ENCODE measurements around the gene PJA2. TPM values are rescaled to one million over a fixed set of nuclear protein-coding genes. Genes with fewer than 3 reads are reported as not detected.
"Not testable (repeated sequence)": the region's sequence is repeated elsewhere in the genome, so short reads cannot be mapped to it uniquely, and the experiment has no call there.

The PJA2 gene
- total RNA-seq, result 70.5 TPM
- long read RNA-seq, full-length matches to known transcripts, result 173 of 194 reads
- long read RNA-seq, partial matches to known transcripts, result 11 of 194 reads
- long read RNA-seq, other reads (novel, unspliced or antisense), result 10 of 194 reads

GRCh38 chr5:109409844-109410388 is at the start of gene PJA2:
Gene PJA2, minus strand, starts transcription at chr5:109409974. Its CDS starts 26,541 bp downstream, at chr5:109383433.
- intact Hi-C loops (cut with DNase I), result no loop called here
- peak; percentile 99 for DNase-seq
- ATAC-seq (ENCODE audit: poor library complexity), result peak; percentile 95

GRCh38 chr5:109455598-109456096 is 45.9 kb upstream of the PJA2 start:
- DNase-seq (no peak), ATAC-seq (ENCODE audit: poor library complexity) (peak; percentile 85)
- intact Hi-C loops (cut with DNase I), result no loop called here

GRCh38 chr5:109454731-109455505 is 45.1 kb upstream of the PJA2 start:
- ATAC-seq (ENCODE audit: poor library complexity) (peak; percentile 88), DNase-seq (no peak)
- intact Hi-C loops (cut with DNase I), result no loop called here

- DNase-seq, result no peak
- ATAC-seq (ENCODE audit: poor library complexity), result no peak
- intact Hi-C loops (cut with DNase I), result no loop called here
These were observed 43.5 kb upstream of the PJA2 start for GRCh38 chr5:109453251-109453650.

GRCh38 chr5:109452661-109453060 is 42.9 kb upstream of the PJA2 start:
- ATAC-seq (ENCODE audit: poor library complexity) (no peak), DNase-seq (no peak)
- intact Hi-C loops (cut with DNase I), result no loop called here

- peak; percentile 42 for ATAC-seq (ENCODE audit: poor library complexity)
- DNase-seq, result no peak
These were observed 41.4 kb upstream of the PJA2 start for GRCh38 chr5:109451146-109451545.

GRCh38 chr5:109450129-109450877 is 40.5 kb upstream of the PJA2 start:
- no peak for ATAC-seq (ENCODE audit: poor library complexity)
- no peak for DNase-seq
- intact Hi-C loops (cut with DNase I), result no loop called here

More at GRCh38 chr5:109451146-109451545, 41.4 kb upstream of the PJA2 start:
- intact Hi-C loops (cut with DNase I), result no loop called here

GRCh38 chr5:109448838-109449237 is 39.1 kb upstream of the PJA2 start:
- ATAC-seq (ENCODE audit: poor library complexity) (no peak), DNase-seq (no peak)
- intact Hi-C loops (cut with DNase I), result no loop called here

GRCh38 chr5:109439590-109439989 is 29.8 kb upstream of the PJA2 start:
- DNase-seq, result no peak
- intact Hi-C loops (cut with DNase I), result no loop called here
- no peak for ATAC-seq (ENCODE audit: poor library complexity)

- DNase-seq (no peak), ATAC-seq (ENCODE audit: poor library complexity) (no peak)
- intact Hi-C loops (cut with DNase I), result no loop called here
These were observed 16.3 kb upstream of the PJA2 start for GRCh38 chr5:109426075-109426474.

- ATAC-seq (ENCODE audit: poor library complexity), result not testable (repeated sequence)
These were observed 15.7 kb upstream of the PJA2 start for GRCh38 chr5:109425521-109425920.

GRCh38 chr5:109421956-109422355 is 12.2 kb upstream of the PJA2 start:
- intact Hi-C loops (cut with DNase I), result no loop called here
- DNase-seq (no peak), ATAC-seq (ENCODE audit: poor library complexity) (no peak)

More at GRCh38 chr5:109425521-109425920, 15.7 kb upstream of the PJA2 start:
- DNase-seq; intact Hi-C loops (cut with DNase I): not testable (repeated sequence)

GRCh38 chr5:109418712-109419352 is 9.1 kb upstream of the PJA2 start:
- intact Hi-C loops (cut with DNase I), result no loop called here
- no peak for DNase-seq
- ATAC-seq (ENCODE audit: poor library complexity), result no peak

- no peak for ATAC-seq (ENCODE audit: poor library complexity)
- DNase-seq, result no peak
These were observed 7.1 kb upstream of the PJA2 start for GRCh38 chr5:109416882-109417281.

GRCh38 chr5:109413921-109414461 is 4.2 kb upstream of the PJA2 start:
- DNase-seq; ATAC-seq (ENCODE audit: poor library complexity); intact Hi-C loops (cut with DNase I): not testable (repeated sequence)

More at GRCh38 chr5:109416882-109417281, 7.1 kb upstream of the PJA2 start:
- intact Hi-C loops (cut with DNase I), result no loop called here

GRCh38 chr5:109413458-109413857 is 3.7 kb upstream of the PJA2 start:
- intact Hi-C loops (cut with DNase I), result no loop called here
- DNase-seq, result peak; percentile 49
- ATAC-seq (ENCODE audit: poor library complexity), result no peak

- ATAC-seq (ENCODE audit: poor library complexity), result no peak
- DNase-seq, result no peak
- intact Hi-C loops (cut with DNase I), result no loop called here
These were observed 3.2 kb upstream of the PJA2 start for GRCh38 chr5:109412981-109413402.

- no peak for ATAC-seq (ENCODE audit: poor library complexity)
- intact Hi-C loops (cut with DNase I), result no loop called here
- DNase-seq, result no peak
These were observed 1.9 kb upstream of the PJA2 start for GRCh38 chr5:109411627-109412026.

All from Right ventricle myocardium superior (tissue), 1 donor.